Measurements from ENCODE around the gene STT3B. TPM values are rescaled to one million over a fixed set of nuclear protein-coding genes. Genes with fewer than 3 reads are reported as not detected.

The STT3B gene
- total RNA-seq, 3 donors from 2014 or later, result 86.0 to 118 (median 94.3) TPM

- TF ChIP-seq CTCF (IDR thresholded peaks at IDR 0.05), result no peak
- intact Hi-C loops (cut with DNase I, micrococcal nuclease), result no loop called here
- Histone ChIP-seq H3K9me3 (no peaks in the 10 kb centered on the region), H3K36me3 (ENCODE audit: low read depth) (no peaks in the 10 kb centered on the region), H3K4me1 (ENCODE audit: low read depth) (no peaks in the 10 kb centered on the region), H3K4me3 (no peak overlapping the region)
- ATAC-seq, result no peak
- no peak for DNase-seq
Measured at GRCh38 chr3:31621314-31621713, 88.6 kb downstream of the STT3B start.

GRCh38 chr3:31622636-31623288 is 90.0 kb downstream of the STT3B start:
- ATAC-seq, result no peak
- H3K9me3 ChIP-seq, result no peaks in the 10 kb centered on the region
- DNase-seq, result no peak
- intact Hi-C loops (cut with DNase I, micrococcal nuclease), result no loop called here
- H3K4me1 ChIP-seq (ENCODE audit: low read depth), result no peaks in the 10 kb centered on the region
- no peak for TF ChIP-seq CTCF (IDR thresholded peaks at IDR 0.05)
- H3K4me3 ChIP-seq, result no peak overlapping the region
- H3K36me3 ChIP-seq (ENCODE audit: low read depth), result no peaks in the 10 kb centered on the region

- ATAC-seq, result no peak
- TF ChIP-seq CTCF (IDR thresholded peaks at IDR 0.05), result no peak
- no peak for DNase-seq
- H3K4me1 ChIP-seq (ENCODE audit: low read depth), result no peaks in the 10 kb centered on the region
- intact Hi-C loops (cut with DNase I, micrococcal nuclease), result no loop called here
- no peak overlapping the region for H3K4me3 ChIP-seq
- H3K36me3 ChIP-seq (ENCODE audit: low read depth), result no peaks in the 10 kb centered on the region
- no peaks in the 10 kb centered on the region for H3K9me3 ChIP-seq
Measured at GRCh38 chr3:31624083-31624709, 91.5 kb downstream of the STT3B start.

GRCh38 chr3:31625358-31625757 is 92.6 kb downstream of the STT3B start:
- Histone ChIP-seq H3K4me1 (ENCODE audit: low read depth) (no peaks in the 10 kb centered on the region), H3K9me3 (no peaks in the 10 kb centered on the region), H3K36me3 (ENCODE audit: low read depth) (no peaks in the 10 kb centered on the region), H3K4me3 (no peak overlapping the region)
- no peak for DNase-seq
- no peak for TF ChIP-seq CTCF (IDR thresholded peaks at IDR 0.05)
- intact Hi-C loops (cut with DNase I, micrococcal nuclease), result no loop called here
- ATAC-seq, result no peak

GRCh38 chr3:31629054-31629453 is 96.3 kb downstream of the STT3B start:
- no peak for TF ChIP-seq CTCF (IDR thresholded peaks at IDR 0.05)
- H3K9me3 ChIP-seq, result no peaks in the 10 kb centered on the region
- DNase-seq (no peak), ATAC-seq (no peak)
- intact Hi-C loops (cut with DNase I, micrococcal nuclease), result no loop called here
- H3K36me3 ChIP-seq (ENCODE audit: low read depth), result no peaks in the 10 kb centered on the region
- no peak overlapping the region for H3K4me3 ChIP-seq
- no peaks in the 10 kb centered on the region for H3K4me1 ChIP-seq (ENCODE audit: low read depth)

Data from mucosa of descending colon (tissue), 3 donors.